HG02943 (cell line): Measurements from ENCODE around the gene SC5D.
A peak's percentile ranks its signal among the peaks of the same experiment; 100 is the strongest.

Experiments used
- ATAC-seq: cut with Tn5 transposase; IDR thresholded peaks from one replicate; pipeline ENCODE4 v1.9.1; 2021; ENCODE audit warnings: mild to moderate bottlenecking, low read depth, moderate library complexity; ENCODE audit not compliant: unreplicated experiment

The SC5D gene, protein sequence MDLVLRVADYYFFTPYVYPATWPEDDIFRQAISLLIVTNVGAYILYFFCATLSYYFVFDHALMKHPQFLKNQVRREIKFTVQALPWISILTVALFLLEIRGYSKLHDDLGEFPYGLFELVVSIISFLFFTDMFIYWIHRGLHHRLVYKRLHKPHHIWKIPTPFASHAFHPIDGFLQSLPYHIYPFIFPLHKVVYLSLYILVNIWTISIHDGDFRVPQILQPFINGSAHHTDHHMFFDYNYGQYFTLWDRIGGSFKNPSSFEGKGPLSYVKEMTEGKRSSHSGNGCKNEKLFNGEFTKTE

DNA sequence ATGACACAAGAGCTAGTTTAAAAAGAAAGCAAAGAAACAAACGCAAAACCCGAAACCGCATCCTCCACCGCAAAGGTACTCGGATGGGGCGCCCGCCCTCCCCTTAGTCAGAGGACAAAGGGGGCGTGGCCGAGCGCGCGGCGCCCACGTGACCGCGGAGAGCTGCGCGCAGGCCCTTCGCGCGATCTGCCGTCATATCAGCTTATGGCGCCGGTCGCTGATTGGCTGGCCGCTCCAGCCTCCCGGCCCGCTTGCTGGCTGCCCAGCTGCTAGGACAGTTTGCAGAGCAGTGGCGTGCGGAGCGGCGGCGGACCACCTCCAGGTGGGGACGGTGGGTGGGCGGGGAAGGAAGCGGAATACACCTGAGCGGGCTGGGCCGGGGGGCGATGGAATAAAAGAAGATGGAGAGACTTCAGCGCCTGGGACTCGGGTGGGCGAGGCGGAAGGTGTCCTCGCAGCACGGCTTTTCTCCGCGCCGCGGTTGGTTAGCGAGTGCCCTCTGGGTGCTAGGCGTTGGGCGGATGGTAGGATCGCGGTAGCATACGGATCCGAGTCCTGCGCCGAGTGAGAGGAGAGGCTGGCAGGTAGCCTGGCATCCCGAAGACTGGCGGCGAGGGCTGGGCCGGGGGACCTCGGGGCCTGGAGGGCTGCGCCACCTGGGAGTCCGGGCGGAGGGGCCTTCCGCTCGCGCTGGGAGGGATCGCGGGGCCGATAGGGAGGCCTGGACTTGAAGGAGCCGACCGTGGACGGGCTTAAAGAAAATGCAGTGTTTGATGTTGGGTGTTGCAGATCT, at the start of gene SC5D:
SC5D (plus strand) TSS at position 277 of the 793 bp plus-strand sequence. CDS start 10,605 bp downstream, outside the sequence.
- ATAC-seq: peak; percentile 92

DNA sequence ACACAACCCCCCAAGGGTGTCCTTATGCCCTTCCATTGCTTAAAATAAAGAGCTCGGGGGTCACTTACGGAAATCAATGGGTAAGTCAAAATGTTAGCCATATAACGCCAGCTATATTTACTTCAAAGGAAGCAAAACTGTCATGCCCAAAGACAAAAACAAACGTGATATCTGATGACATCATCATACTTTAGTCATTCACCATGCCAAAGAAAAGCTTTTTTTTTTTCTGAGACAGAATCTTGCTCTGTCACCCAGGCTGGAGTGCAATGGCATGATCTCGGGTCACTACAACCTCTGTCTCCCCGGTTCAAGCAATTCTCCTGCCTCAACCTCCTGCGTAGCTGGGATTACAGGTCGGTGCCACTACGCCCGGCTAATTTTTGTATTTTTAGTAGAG, 47.7 kb upstream of the SC5D start:
- ATAC-seq: no peak

DNA sequence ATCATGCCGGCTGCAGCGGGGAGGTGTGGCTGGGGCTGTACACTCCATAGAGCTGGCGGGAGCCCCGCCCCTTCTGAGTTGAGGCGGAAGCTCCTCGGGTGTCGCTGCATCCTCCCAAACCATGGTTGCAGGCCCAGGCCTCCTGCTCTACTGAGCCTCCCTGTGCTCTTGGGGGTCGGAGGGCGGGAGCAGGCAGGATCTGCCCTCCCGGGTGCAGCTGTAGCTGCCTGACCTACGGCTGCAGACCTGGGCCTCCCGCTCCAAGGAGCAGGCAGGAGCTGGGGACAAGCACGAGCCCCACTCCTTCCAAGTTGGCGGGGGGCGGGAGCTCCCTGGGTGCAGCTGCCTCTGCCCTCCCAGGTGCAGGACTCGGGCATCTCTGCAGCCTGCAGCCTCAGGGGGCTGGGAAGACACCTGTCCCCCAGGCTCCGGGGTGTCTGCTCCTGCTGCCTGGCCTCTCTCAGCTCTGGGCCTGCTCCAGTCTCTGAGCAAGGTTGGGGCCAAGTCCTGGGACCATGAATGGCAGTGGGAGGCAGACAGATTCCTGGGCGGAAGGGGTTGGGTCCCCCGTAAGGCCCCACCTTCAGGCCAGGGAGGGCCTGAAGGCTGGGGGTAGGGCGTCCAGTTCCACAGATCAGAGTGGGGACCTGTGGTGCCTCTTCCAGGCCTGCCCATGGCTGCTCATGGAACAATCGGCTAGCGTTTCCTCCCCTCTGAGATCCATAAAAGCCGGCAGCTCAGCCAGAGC, 46.4 kb upstream of the SC5D start:
- no peak for ATAC-seq

DNA sequence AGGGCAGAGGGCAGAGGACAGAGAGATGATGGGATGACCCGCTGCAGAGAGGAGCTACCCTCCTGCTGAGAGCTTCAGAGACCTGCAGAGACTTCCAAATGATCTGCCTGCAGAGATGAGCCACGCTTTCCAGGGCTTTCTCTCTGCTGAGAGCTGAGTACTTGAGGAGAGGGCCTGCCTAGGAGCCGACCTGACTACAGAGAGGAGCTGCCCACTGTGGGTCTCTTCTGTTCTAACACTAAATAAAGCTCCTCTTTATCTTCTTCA, 45.9 kb upstream of the SC5D start:
- no peak for ATAC-seq

DNA sequence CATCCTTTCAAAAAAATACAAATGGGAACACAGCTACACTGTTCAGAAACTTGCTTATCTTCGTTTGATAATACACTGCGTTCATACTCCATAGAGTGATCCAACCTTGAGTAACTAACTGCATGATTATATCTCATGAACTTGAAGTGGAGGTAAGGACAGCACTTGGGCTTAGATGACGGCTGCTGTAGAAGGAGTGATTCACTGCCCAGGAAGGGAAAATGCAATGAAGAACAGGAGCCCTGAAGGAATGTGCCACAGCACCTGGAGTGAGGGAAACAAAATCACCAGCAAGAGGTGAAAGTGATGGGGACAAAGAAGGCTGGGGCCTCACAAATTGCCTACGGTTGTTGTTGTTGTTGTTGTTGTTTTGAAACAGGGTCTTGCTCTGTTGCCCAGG, 44.1 kb upstream of the SC5D start:
- no peak for ATAC-seq

DNA sequence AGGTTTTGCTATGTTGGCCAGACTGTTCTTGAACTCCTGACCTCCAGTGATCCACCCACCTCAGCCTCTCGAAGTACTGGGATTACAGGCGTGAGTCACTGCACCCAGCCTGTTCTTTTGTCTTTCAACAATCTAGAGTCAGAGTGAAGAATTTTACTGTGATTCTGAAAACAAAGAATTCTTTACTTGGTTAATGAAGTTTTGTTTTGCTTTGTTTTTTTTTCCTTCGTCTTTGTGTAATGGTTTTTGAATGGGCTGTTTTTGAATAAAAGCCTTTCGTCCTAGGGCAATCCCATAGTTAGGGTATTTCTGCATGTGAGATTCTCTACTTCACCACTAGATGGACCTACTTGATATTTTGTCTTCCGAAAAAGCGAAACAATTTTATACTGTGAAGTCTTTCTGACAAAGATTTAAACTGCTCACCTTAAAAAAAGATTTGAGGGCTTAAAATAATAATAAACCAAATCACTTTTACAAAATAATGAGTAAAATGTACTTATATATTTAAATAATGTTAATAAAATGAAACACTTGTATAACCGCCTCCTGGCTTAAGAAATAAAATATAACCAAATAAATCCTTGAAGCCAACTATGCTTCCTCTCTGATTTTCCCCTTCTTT, 43.4 kb upstream of the SC5D start:
- no peak for ATAC-seq

DNA sequence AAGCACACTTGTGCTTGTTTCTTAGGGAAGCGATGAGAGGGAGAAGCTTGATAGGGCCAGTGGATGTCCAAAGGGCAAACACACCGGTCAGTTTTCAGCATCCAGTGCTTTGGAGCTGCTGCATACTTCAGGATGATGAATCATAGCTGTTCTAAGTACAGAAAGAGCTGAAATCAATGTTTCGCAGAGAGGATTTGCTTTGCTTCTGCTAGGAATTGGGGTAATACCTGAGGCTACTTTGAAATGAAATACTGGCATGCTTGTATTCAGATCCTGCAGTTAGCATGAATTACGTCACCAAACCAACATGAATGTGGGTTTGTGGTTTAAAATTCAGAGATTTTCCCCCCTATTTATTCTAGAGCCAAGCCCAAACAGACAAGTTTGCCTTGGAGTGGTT, 41.7 kb upstream of the SC5D start:
- ATAC-seq: no peak

DNA sequence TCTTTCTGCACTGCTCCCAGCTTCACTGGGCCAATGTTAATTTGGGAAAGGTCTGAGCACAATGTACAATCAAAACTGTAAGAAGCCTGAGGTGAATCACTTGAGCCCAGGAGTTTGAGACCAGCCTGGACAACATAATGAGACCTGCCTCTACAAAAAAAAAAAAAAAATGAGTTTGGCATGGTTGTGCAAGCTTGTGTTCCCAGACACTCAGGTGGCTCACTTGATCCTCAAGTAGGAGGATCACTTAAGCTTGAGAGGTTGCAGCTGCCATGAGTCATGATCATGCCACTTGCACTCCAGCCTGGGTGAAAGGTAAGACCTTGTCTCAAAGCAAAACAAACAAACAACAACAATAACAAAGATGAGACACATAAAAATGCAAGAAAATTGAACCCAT, 38.6 kb upstream of the SC5D start:
- ATAC-seq: no peak

DNA sequence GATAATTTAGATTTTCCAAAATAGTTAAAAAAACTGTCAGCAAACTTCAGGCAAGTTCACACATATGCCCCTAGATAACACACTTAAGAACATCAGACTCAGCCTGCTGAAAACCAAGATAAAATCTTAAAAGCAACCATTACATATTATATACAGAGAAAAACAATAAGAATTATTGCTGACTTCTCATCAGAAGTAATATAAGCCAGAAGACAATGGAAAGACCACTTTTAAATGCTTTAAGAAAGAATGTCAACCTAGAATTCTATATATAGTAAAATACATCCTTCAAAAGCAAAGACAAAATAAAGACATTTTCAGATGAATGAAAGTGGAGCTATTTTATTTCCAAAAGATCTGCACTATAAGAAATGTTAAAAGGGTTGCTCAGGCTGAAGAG, 37.8 kb upstream of the SC5D start:
- no peak for ATAC-seq

DNA sequence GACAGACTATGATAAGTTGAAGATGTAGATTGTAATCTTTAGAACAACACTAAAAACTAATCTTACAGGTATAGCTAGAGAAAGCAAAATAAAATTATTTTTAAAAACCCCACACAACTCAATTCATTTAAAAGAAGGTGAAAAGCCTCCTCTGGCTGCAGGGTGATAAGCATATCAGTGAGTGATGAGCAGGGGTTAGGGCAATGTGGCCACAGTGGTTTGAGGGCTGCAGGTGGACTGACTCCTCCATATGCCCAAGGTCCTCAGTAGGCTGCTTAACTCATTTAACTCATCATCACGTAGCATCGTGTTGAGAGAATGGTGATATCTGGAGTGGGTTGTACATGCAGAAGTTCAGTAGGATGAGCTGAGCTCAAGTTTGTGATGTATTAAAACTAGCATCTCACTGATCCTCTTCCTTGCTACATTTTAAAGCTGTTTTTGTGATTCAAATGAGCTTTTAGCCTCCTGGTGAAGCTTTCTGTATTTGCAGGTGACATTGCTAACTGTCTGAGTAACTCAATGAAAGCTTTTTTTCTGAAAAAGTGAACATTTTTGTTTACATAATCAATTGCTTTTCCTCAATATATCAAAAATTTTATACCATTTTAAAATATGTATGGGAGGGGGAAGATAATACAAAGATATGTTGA, 37.0 kb upstream of the SC5D start:
- no peak for ATAC-seq

DNA sequence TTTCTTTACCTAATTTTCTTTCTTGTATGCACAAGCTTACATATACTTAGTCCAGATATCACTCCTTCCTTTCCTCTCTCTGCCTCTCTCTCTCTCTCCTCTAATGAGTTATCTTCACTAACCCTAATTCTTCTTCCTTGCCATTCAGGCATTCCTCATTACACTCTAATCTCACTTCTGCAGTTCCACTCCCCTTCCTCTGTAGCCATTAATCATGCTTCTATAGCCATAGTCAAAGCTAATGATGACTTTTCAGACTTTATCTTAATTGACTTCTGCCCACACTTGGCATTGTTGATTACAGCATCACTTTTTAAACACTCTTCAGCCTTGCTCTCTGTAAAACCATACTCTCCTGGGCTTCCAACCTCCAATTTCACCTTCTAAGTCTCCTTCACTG, 35.3 kb upstream of the SC5D start:
- ATAC-seq: no peak

DNA sequence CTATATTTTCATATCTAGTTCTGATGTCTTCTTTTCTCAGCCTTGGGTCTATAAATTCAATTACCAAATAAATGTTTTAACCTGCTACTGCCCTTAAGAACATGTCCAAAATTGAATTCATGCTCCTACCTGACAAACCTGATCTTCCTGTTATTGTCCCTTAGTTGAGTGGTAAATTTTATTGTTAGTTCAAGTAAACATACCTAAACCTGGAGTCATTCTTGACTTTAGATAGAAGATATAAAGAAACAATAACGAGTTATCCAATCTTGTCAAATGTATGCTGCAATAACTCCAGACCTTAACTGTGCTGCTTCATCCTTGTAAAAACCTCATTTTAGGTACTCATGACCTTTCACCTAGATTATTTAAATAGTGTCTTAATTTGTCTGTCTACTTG, 34.6 kb upstream of the SC5D start:
- ATAC-seq: no peak

DNA sequence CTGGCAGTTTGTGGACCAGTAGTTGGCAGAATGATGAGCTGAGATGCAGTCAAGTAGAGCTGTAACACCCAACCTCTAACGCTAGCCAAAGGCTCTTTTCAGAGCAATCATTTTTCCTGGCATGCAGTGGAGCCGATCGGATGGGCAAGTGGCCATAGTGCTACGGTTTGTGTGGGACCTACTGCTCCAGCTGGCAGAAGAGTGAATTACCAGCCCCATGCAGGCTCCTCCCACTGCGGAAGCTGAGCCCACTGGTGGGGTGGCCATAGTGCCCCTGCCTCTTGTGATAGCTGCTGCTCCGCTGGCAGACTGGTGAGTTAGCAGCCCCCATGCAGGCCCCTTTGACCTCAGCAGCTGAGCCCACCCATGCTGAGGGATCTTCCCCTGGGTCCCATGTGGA, 27.0 kb upstream of the SC5D start:
- ATAC-seq: no peak

DNA sequence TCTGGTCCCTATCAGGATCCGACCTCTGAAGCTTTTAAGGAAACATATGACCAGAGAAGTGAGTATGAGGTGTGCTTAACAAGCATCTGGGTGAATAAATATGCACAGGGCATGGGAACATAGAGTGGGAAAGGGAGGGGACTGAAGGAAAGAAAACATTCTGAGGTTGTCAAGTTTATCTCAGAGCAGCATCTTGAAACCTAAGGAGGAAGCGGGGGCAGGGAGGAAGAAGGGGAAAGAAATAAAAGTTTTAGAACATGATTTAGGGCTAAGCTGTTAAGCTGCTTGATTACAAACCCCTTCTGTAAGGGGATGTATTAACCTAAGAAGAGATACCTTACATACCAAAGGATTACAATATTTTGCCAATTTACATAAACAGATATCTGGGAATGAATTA, 24.0 kb upstream of the SC5D start:
- no peak for ATAC-seq

DNA sequence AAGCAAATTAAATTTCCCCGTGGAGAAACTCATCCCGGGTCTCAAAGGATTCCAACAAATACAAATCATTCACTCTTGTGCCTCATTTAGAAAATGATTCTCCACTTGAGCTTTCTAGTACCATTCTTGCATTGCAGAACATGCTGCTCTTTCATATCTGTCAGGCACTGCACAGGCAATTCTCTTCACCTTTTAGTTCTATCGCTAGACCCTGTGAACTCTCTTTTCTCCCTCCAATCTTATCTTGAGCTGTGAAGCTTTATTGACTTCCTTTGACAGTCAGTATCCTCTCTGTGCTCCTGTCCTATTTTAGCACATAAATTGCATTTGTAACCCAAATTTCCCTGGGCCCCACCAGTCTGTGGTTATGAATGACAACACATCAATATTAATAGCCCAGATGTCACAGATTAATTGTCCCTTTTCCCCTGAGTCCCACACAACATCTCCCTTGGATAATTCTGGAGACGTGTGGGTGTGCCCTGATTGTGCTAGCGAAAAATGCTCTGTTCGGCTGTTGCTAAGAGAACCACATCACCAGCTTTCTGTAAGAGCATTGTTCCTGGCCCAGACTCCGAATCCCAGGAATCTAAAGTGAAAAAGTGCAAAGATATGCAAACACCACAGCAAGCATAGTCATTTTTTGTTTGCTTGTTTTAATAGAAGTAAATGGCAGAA, 22.4 kb upstream of the SC5D start:
- no peak for ATAC-seq

DNA sequence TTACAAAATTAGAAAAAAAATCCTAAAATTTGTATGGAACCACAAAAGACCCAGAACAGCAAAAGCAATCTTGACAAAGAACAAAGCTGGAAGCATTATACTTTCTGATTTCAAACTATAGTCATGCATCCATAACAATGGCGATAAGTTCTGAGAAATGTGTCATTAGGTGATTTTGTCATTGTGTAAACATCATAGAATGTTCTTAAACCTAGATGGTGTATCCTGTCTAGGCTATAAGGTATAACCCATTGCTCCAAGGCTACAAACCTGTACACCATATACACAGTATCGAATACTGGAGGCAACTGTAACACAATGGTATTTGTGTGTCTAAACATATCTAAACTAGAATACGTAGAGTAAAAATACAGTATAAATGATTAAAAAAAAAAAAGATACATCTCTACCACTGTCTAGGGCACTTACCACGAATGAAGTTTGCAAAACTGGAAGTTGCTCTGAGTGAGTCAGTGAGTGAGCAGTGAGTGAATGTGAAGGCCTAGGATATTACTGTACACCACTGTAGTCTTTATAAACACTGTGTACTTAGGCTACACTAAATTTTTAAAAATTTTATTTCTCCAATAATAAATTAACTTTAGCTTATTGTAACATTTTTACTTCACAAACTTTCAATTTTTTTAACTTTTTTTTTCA, 18.1 kb upstream of the SC5D start:
- ATAC-seq: no peak

DNA sequence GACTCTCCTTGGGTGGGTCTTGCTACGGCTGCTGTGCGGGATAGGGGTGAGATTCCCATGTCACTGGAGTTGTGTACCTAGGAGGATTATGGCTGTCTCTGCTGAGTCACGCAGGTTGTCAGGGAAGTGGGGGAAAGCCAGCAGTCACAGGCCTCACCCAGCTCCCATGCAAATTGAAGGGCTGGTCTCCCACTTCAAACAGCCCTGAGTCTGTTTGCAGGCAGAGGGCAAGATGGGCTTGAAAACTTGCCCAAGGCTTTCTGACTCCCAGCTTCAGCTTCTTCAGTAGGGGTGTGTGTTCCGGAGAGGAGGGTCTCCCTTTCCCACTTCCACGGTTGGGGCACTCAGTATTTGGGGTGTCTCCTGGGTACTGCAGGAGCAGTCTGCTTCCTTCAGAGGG, 10.9 kb upstream of the SC5D start:
- no peak for ATAC-seq

DNA sequence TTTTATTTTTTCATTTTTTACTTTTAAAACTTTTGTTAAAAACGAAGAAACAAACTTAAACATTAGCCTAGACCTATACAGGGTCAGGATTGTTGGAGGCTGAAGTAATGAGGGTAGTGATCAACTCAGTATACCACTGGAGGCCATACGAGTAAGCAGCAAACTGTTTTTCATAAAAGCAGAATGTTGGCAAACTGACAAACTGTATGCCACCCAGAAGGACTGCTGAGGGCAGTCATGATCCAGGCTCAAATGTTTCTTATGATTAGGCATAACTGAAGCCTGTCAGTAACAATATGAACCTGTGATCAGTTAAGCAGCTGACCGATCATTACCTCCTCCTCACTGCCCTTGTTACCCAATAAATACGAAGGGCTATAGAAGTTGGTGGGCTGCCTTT, 10.2 kb upstream of the SC5D start:
- ATAC-seq: no peak

DNA sequence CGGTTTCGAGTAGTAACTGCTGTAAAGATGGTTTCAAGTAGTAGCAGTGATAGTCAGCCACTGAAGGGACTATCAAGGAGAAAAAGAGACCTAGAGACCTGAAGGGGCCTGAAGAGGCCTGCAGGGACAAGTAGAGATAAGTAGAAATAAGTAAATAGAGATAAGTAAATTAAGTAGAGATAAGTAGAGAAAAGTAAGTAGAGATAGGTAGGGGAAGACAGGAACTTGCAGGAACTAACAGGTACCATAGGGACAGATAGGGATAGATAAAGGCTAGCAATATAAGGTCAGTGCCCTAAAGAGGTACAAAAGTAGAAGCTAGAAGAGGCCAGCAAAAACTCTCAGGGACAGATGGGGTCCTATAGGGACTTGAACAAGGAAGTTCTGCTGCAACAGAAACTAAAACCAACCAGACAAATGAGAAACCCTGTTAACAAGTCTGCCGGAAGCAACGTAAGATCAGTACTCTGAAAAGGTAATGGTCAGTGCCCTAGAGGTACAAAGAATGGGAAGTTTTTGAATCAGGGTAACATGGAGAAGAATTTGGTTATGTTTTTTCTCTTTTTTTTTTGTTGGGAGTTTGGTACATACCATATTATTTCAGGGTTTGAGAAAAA, 9.6 kb upstream of the SC5D start:
- ATAC-seq: no peak
